DLD1 (cell line): ENCODE results near the gene WAS.

Source experiments
- in situ Hi-C: cut with HindIII; loops from 2 replicates; pipeline ENCODE4 v1.10.0; 2017; ENCODE audit warnings: low sequenced_read_pairs

The WAS gene

DNA sequence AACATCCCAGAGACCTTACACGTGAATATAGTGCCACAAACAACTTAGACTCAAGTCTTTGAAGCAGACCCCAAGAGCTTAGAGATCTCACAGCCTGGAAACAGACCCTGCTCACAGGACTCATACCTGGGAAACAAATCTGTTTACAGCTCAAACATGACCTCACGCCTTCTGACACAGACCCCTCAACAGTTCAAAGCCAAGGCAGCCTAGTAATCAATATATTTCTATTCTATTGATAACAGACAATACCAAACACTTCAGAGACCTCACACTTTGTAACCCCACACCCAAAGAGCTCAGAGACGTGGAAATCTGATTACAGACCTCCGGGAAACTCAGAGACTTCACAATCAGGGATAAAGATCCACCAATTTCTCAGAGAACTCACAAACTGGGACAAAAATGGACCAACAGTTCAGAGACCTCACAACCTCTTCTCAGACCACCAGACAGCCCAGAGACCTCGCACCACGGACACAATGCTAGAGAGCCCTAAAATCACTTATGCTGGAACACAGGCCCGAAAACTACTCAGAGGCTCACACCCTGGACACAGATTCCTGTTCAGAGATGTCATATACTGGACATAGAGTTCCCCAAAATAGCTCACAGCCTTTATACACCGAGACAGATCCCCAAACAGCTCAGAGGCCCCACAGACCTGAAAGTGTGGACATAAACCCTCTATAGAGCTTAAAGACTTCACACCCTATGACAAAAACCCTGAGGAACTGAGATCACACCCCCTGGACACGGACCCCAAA, 27.7 kb downstream of the WAS start:
- in situ Hi-C loops = no loop called here

DNA sequence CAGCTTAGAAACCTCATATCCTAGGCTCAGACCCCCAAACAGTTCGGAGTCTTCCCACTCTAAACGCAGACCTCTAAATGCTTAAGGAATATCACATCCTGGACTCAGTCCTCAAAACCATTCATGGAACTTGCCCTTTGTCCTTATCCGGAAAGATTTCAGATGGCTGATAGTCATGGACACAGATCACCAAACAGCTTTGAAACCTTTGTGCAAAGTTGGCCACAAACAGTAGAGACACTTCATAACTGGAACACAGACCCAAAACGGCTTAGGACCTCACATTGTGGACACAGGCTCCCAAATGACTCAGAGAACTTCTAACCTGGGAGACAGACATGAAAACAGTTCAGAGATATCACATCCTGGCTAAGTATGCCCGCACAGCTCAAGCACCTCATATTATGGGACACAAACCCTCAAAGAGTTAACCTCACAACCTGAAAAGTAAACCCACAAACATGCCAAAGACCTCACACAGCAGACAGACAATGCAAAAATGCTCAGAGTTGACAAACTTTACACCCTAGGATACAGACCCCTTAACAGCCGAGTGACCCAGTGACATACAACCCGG, 28.4 kb downstream of the WAS start:
- in situ Hi-C loops = no loop called here

DNA sequence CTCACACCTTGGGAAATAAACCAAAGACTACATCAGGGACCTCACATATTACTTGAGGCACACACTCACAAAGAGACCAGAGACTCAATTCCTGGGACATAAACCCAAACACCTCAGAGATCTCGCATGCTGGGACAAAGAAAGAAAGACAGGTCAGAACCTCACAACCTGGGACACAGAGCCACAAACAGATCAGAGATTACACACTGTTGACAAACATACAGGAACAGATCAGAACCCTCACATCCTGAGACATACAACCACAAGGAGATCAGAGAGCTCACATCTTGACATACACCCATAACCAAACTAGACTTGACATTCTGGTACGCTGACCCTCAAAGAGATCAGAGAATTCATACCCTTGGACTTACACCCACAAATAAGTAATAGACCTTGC, 30.2 kb downstream of the WAS start:
- in situ Hi-C loops = no loop called here

GRCh38 chrX:48714573-48714972, 31.0 kb downstream of the WAS start:
- in situ Hi-C loops = no loop called here

DNA sequence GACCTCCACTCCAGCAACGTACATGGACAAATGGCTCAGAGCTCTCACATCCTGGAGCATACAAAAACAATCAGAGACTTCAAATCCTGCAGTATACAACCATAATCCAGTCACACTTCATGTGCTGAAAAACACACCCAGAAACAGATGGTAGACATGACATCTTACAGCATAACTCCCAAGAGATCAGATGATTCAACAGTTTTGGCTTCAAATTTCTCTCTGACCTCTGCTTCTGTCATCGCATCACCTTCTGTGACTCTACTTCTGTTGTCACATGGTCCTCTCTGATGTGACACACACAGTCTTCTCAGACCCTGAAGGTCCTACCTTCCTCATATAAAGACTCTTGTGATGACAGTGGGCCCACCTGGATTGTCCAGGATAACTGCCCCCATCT, 31.5 kb downstream of the WAS start:
- in situ Hi-C loops = no loop called here

DNA sequence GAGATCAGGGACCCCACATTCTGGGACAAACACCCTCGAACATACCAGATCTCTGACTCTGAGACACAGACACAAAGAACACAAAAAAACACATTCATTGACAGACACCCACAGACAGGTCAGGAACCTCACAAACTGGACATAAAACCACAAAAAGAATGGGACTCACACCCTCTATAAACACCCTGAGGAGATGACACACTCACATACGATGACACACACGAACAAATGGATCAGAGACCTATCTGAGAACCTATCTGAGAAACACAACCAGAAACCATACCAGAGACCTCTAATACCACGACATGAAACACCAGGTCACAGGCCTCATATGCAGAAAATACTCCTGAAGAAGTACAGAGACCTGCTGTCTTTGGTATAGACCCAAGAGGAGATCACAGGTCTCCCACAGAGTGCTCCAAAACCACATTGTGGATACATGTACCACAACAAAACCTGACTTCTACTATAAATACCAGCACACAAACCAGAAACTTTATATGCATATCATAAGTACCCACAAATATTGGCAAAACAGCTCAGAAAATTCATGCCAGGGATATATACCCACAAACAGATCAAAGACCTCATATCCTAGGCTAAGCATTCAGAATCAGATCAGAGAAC, 32.4 kb downstream of the WAS start:
- in situ Hi-C loops = no loop called here

DNA sequence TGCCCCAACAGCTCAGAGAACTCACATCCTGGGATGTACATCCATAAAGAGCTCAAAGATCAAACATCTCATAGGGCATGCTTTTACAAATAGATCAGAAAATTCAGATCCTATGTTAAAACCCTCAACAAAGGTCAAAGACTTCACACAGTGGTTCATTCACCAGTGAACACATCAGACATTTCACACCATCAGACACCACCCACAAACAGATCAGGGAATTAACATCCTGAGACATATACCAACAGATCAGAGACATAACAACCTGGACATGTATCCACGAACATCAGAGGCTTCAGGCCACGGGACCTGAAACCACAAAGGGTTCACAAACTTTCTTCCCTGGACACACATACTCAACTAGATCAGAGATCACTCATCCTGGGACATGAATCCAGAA, 36.4 kb downstream of the WAS start:
- in situ Hi-C loops = no loop called here

- in situ Hi-C loops = no loop called here
These were observed 37.1 kb downstream of the WAS start for GRCh38 chrX:48720577-48721250.

GRCh38 chrX:48721916-48722315, 38.3 kb downstream of the WAS start:
- in situ Hi-C loops = no loop called here

DNA sequence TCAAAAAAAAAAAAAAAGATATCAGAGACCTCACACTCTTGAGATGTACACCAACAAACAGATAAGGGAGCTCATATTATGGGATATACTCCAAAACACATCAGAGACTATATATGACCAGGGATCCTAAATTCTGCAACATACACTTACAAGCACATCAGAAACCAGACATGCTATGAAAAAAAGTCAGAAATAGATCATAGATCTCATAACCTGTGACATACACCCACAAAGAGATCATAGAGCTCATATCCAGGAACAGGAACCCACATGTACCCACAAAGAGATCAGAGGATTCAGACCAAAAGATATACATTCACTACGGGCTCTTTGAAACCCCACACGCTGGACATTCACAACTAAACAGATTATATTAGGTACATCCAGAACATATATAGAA, 43.0 kb downstream of the WAS start:
- in situ Hi-C loops = no loop called here

- in situ Hi-C loops = no loop called here
These were observed 45.1 kb downstream of the WAS start for GRCh38 chrX:48728653-48729052.

DNA sequence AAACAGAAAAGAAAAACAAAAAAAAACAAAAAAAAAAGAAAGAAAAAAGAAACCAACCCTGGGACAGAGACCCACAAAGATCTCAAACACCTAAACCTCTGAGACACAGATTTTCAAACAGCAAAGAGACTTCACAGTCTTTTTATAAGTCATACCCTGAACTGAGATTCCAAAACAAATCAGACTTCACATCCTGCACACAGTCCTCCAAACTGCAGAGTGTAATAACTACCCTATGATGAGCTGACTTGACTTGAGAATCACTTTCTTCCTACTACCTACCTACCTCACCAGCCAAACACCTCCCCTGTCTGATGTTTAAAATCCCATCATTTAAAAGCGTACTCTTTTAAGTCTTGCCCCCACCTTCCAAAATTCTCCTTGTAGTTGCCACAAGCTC, 52.7 kb downstream of the WAS start:
- in situ Hi-C loops = no loop called here

- in situ Hi-C loops = no loop called here
These were observed 53.2 kb downstream of the WAS start for GRCh38 chrX:48736878-48737212.

DNA sequence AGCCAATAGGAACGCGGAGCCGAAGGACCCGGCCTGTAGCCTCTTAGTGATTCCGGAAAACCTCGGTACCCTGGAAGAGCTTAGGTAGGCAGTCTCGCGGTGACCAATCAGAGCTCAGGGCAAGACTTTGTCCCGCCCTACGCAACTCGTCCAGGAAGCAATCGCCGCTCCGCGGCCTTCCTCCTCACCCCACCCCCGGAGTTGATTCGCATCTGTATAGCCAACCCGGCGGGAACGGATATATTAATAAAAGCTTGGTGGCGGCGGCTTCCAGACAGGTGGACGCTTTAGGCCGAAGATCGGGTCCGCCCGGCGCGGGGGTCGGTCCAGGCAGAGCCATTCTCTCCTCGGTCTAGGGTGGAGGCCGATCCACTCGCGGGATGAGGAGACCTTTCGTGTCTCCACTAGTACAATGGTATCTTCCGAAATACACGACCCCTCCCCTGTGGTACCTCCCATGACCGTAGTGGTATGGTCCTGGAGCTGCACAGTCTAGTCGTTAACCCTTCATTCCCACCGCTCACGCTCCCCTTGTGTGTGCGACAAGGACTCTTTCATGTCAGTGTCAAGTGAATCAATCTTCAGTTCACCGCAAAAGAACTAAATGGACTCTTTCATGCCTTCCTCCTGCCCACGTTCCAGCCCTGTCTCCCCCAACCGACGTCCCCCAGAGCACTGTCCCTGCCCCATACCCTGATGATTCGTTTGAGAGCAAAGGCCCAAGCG, 53.8 kb downstream of the WAS start:
- in situ Hi-C loops = no loop called here

- in situ Hi-C loops = no loop called here
These were observed 54.3 kb downstream of the WAS start for GRCh38 chrX:48737940-48738339.
